GM19240 (cell line): ENCODE measurements around the gene RNF150.

ENCODE experiments used
- DNase-seq: peaks from one replicate; pipeline ENCODE4 v3.0.0; 2011; ENCODE audit warnings: low spot score; ENCODE audit not compliant: insufficient read length

Gene RNF150

DNA sequence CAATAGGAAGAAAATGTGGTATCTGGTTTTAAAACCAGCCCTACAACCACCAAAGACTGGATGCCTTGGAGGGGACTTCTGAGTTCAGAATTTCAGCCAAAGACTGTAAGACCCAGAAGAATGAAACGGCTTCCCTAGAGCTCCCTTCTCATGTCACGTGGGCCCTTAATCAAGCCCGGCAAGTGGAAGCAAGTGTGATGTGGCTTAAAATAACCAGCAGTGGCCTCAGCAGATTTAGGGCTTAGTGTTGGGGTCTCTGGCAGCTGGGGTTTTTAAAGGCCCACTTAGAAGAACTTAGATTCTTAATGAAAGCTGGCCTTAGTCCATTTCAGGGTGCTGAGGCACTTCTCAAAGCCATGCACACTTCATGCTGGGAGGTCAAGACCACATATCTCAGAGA is 265.9 kb downstream of the RNF150 start:
- no peak for DNase-seq

DNA sequence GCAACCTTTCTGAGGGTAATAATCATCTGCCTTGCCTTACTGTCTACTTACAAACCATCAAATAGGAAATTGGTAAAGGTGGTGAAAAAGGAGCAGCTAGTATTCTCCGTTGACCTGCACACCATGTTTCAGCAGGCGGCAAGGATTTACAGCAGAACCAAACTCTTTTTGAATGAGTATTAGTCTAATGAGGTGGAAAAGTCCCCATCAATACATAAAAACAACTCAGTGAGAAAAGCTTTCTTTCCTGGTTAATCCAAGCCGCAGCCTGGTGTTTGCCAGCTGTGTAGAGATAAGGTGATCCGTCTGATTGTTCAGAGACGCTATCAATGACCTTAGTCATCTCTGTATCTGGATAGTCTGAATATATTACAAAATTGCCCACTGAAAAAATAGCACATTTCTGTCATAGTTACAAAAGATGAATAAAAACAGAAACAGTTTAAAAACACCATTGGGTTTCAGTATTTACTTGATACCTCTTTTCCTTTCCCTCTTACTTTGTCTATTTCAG is 266.7 kb downstream of the RNF150 start:
- DNase-seq = no peak

DNA sequence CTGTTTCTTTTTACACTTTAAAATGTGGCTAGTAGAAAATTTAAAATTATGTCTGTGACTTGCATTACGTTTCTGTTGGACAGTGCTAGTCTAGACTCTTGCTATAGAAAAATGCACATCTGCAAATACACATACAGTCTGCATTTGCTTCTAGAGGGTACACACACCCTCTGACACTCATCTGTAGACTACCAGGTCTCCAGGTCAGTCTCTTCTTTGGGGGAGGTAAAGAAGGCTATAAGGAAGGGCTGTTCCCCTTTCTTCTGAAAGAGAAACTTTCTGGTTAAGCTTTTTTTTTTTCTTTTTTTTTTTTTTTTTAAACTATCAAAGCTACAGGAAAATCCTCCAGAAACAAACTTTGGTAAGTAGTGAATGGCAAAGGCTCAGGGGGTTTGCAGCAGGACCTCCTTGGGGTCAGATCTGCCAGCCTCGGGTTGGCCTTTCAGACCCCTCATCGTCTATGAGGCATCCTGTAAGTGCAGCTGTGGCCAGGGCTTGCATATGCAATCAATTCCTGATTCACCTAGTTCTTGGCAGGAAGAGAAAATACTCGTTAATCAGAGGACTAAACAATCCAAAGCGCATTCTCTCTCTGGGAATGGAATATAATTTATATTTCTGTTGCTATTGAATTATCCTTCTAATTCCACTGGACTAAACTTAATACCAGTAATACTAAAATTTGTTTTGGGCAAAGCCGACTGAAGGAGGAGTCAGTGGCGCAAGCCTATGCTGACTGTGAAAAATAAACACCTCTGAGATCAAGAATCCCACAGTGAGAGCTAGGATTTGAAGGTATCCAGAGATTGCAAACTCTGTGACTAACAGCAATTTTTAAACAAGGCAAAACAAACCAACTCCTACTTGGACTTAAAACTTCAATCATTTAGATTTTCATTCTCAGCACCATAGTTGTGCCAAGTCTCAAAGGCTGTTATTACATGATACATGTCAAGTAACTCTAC is 267.7 kb downstream of the RNF150 start:
- no peak for DNase-seq

DNA sequence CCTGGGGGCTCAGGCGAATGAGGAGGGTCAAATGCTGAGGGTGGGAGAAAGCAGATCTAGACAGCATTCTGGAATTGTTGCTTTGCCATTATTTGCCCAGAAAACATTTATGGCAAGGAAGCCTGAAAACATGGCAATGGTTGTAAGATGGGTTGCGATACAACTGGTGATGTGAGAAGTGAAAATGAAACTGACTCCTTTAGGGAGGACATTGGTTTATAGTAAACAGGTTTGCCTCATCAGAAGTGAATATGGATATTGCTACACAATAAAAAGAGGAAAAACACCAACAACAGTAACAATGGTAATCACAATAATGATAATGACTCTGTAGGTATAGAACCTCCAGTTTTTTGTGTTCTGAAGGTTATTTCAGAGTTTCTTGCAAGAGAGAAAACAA is 270.1 kb downstream of the RNF150 start:
- no peak for DNase-seq

DNA sequence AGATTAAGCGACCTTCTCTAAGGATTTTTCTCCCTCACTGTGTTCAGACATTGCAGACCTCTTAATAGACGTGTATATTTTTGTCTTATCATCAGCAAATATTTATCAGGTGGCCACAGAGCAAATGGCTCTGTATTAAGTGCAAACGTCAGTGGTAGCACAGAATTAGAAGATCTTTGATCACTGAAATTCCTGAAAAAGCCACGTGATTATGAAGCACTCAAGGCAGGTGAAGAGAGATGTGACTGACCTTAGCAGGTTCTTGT is 271.2 kb downstream of the RNF150 start:
- no peak for DNase-seq

DNA sequence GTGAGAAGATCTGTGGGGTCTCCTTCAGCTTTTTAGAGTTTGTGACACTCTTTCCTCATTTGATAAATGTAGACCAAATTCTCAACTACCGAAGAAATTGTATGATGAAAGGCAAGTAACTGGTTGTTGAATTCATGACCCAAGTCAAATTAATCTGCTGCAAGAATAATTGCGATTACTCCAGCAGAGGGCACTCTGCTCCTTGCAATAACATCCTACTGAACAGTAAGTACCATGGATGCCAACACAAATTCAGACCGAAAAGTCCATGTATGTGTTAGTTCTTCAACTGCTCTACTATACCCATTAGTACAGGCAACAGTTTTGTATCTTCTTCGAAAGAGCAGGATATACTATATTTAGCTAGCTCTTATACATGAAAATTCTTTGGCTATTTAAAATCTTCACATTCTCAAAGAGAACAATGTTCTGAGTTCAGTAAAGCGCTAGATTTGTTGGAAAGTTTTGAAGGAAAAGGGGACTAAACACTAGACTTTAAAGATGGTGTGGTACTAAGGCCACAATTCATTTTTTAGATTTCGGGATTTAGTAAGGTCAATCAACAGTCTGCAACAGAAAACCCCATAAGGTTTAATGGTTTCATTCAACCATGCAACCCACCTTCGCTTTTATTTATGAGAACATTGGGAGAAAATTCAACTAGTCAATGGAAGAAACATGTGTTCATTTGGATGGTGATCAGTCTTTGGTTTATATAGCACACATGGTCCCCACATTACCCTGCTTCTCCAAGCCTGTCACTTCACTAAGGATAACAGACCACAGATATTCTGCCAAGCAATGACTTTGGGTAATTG is 271.7 kb downstream of the RNF150 start:
- no peak for DNase-seq

DNA sequence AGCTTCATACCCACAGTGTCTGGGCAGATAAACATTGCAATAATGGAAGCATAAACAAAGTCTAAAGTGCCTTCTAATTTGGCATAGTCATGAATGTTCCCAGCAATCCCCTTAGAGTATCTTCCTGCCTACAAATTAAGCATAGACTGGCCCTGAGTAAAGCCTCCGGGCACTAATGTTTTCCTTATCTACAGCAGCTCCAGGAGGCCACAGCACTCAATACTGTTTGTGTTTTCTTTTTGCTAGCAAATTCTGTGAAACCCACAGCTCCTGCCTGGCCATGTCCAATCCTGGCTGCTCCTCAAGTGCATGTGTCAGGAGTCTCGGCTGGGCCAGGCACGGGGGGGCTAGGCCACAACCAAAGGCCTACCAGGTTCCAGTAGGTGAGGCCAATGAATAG is 274.4 kb downstream of the RNF150 start:
- DNase-seq = no peak

DNA sequence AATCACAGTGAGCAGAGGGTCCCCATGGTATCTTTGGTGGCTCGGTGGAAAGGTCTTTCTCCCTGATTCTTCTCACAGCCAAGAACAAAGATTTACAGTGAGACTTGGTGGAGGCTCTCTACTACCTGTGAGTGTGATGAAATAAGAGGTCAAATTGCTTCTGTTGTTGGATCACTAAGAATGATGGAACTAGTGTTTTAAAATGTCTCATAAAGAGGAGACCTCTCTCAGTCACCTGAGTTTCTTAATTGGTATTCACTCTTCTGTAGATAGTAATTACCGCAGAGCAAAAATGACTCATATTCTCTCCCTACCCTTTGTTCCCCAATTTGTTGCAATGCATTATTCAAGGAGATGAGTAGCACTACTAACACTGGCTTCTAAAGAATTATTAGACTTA is 276.2 kb downstream of the RNF150 start:
- no peak for DNase-seq

DNA sequence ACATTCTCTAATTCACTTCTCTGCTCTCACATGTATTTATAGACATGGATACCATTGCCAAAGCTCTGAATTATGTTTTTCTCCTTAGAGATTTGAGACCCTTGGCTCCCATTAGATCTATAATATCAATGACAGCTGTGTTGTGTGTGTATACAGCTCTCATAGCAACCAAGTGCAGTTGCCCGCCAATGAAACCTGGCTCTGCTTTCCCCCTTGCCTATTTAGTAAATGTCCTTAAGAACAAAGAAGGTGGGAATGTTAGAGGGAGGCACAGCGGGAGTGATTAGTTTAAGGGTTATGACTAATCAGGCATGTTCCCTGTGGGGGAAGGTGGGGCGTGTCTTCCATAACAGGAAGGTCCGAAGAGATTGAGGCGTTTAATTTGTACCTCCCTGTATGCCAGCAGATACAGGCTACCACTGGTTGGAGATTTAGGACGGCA is 276.6 kb downstream of the RNF150 start:
- DNase-seq = no peak

DNA sequence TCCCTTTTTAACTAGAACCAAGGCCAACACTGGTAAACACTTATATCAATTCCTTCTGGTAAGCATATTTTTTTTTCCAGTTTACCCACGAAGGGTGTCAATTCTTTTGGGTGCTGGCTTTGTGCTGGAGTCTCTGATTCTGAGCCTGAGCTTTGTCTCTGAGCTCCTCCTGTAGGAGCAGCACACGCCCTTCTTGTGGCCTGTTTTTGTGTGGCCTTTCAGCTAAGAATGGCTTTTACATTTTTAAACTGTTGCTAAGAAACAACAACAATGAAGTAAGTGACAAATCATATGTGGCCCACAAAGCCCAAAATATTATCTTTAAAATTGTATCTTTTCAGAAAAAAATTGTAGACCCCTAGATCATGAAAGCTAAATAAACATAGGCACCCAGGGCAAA is 279.1 kb downstream of the RNF150 start:
- DNase-seq = no peak

DNA sequence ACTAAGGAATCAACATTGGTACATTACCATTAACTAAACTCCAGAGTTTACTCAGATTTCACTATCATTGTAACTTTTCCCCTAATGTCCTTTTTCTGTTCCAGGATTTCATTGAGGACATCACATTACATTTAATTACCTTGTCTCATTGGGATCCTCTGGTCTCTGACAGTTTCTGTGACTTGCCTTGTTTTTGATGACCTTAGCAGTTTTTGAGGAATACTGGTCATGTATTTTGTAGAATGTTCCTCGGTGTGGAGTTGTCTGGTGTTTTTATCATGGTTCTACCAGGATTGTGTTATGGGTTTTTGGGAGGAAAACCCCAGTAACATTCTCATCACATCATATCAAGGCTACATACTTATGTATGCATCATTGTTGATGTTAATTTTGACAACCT is 281.5 kb downstream of the RNF150 start:
- no peak for DNase-seq

DNA sequence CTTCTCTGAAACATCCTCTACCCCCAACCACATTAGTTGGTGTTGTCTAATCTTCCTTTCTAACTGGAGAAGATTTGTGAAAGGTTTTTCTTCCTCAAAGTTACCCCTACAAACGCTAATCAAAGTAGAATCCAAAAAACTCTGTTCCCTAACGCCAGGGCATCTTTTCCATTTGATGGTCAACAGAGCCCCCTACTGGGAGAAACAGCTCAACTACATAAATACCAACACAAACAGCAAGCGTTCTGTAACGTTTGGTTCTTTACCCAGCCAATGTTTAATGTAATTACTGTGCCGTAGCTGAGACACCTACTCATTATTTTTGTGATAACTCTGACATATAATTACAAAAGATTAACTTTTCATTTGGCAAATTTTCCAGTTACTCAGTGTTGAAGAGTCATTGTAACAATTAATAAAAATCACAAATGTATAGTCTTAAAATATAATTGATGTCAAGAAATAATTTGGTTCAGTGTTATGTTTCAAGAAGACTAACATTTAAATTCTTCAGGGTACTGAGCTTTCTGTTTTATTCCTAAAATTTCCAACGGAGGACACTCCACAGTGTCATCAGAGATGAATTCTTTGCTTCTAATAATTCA is 282.1 kb downstream of the RNF150 start:
- DNase-seq = peak; percentile 40

DNA sequence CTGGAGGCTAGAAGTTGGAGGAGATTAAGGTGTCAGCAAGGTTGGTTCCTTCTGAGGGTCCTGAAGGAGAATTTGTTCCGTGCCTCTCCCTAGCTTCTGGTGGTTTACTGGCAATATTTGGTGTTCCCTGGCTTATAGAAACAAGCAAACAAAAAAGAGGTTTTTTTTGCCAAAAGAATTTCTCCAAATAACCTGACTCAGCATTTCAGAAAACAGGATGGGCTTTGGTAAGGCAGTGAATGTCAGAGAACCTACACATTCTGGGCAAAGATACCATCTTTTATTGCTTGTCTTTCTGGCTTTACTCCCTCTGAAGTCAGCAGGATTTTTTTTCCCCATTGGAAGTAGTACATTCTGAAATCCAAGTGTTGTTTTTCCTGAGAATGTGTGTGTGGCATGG is 283.7 kb downstream of the RNF150 start:
- no peak for DNase-seq

DNA sequence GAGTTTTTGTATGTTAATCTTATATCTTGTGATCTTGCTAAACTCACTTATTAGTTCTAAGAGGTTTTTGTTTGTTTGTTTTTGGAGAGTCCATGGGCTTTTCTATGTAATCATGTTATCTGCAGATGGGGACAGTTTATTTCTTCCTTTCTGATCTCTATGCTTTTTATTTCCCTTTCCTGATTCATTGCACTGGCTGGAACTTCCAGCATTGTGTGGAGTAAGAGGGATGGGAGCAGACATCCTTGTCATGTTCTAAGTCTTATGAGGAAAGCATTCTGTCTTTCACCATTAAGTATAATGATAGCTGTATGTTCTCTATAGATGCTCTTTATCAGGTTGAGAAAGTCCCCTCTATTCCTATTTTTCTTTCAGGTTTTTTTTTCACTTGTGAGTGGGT is 286.5 kb downstream of the RNF150 start:
- DNase-seq = no peak

DNA sequence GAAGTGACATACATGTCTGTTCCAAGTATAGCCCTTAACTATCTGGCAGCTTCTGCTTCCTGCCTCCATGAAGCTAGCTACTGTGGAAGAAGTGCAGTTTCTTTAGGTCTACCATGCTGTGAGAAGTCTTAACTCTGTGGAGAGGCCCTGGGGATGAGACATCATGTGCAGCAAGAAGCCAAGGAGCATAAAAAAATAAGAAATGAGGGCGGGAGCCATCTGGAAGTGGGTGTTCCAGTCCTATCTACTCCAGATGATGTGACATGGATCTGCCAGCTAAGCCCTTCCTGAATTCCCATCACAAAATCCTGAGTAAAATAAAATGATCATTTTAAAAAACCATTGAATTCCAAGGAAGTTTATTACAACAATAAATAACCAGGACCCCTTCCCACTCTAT is 289.2 kb downstream of the RNF150 start:
- DNase-seq = no peak

DNA sequence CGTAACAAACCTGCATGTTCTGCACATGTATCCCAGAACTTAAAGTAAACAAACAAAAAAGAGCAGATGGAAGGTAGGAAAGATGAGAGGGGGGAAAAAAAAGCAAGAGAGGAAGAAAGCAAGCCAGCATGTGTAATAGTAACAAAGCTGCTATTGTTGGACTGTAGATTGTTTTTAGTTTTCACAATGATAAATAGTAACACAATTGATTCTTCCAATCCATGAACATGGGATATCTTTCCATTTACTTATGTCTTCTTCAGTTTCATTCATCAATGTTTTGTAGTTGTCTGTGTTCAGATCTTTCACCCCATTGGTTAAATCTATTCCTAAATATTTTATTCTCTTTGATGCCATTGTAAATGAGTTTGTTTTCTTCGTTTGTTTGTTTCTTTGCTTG is 292.1 kb downstream of the RNF150 start:
- DNase-seq = no peak

DNA sequence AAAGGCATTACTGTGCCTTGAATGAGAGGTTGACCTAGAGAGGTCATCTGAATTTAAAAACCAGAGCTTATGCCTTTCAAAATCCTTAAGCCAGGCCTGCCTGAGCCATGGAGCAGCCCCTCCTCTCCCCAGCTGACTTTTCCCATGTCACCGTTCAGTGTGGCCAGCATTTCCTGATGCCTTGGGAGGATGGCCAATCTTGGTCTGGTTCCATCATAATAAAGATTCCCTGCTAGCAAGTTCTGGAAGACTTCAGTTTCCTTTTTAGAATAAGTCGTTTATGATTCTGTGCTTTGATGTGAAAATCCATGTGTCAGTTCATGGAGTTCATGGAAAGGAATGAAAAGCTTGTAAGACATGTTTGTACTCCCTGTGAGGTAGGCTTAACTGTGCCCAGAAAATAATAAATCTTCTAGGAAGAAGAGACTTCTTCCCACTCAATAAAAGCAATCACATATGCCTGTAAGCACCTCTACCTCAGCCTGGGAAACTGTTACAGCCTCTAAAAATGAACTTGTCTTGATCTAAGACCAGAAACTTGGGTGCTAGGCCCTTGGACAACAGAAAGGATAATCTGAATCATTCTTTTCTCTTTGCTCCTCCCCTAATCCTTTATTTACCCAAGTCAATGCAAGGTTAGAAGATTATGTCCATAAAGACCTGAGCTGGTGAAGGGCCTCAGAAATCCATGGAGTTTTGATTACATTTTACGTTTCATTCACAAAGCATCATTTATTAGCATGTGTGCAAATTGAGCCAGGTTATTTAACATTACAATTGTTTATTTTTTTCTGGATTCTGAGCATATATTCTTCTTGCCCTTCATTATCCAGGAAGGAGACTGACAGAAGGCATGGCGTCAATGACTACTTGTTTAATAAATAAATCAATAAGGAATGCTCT is 293.1 kb downstream of the RNF150 start:
- no peak for DNase-seq

DNA sequence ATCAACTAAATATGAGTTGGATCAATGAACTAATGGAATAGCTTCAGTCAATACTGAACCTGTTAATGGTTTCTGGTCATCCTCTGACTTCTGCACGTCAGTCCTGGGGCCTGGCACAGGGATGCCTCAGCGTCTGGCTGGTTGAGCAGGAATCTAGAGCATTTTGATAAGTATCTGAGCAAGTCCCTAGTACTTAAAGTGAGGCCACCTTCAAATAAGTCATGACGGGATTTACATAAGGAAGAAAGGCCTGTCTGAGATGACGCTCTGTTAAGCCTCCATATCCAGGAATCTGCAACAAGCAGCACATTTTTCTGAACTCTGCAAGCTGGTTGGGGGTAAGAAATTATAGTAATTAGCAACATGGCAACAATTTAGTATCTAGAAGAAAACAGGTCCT is 293.9 kb downstream of the RNF150 start:
- no peak for DNase-seq

DNA sequence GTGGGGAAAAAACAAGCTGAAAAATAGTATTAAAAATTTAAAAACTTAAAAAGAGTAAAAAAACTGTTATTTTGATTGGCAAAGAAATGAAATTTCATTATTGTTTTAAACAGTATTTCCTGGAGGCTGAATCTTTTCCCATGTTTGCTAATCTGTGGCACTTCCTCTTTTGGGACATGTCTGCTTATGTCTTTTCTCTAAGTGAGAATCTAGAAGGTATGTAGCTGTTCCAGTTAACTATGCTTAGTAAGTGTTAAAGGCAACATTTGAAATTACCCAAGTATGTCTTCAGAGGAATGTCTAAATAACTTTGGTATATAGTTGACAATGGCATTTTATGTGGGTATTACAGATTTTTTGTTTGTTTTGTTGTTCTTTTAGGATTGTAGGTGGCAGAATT is 295.5 kb downstream of the RNF150 start:
- no peak for DNase-seq

DNA sequence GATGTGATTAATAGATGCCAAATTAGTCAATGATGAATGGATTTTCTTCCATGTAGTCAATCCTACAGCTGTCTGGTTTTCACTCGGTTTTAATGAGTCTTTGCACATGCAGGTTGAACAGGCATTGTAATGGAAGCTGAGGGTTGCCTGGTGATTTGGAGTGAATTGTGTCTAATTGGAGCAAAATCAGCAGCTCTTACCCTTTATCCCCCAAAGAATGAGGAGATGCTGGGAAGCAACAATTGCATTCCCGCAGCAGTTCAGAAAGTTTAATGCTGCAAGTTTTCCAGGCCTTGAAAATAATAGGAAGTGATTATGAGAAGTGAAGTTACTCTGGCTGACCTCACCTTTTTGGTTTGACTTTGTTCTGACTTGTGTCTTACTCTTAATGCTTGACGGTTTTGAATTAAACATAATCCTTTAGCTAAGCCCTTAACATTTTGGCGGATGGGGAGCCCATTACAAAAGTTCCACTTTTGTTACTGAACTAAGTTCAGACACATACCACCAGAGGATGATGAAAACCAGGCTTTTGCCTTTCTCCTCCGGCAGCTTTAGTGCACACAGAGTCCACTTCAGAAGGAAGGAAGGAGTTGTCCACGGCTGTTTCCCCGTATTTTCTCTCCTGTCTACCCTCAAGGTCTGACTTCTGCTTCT is 298.3 kb downstream of the RNF150 start:
- DNase-seq = no peak

DNA sequence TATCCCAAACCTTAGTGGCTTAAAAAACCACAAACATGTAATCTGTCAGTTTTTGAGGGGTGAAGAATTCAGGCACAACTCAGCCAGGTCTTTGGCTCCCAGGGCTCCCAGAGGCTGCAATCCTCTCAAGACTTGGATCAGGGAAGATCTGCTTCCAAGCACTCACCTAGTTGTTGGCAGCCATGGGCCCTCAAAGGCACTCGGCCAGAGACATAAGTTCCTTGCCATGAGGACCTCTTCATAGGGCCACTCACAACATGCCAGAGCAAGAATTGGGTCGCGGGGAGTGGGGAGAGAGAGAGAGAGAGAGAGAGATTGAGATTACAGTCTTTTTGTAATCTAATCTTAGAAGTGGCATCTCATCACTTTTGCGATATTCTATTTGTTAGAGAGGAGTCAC is 300.0 kb downstream of the RNF150 start:
- DNase-seq = no peak
